ENCODE measurements around the gene CLDN12. TPM values are rescaled to one million over a fixed set of nuclear protein-coding genes. Genes with fewer than 3 reads are reported as not detected.

CLDN12 gene
- total and polyA plus RNA-seq, 2 of the 13 experiments (the other 11 are each of a cell fraction or from before 2014, with no cell fraction given), result 44.1 to 114 TPM

- TF ChIP-seq KMT2B (CRISPR knock-in tag; IDR thresholded peaks at IDR 0.05) (no peak), ZNF703 (CRISPR knock-in tag; IDR thresholded peaks at IDR 0.05; ENCODE audit: borderline replicate concordance) (no peak), MAZ (IDR thresholded peaks at IDR 0.05; ENCODE audit: borderline replicate concordance, low read depth, low read length) (no peak), MAZ (CRISPR knock-in tag; IDR thresholded peaks at IDR 0.05; ENCODE audit: low read depth) (no peak), ZNF562 (CRISPR knock-in tag; IDR thresholded peaks at IDR 0.05; ENCODE audit: borderline replicate concordance) (no peak), ZNF460 (CRISPR knock-in tag; IDR thresholded peaks at IDR 0.05; ENCODE audit: borderline replicate concordance) (no peak), ZNF24 (IDR thresholded peaks at IDR 0.05) (peak; percentile 91), HNRNPK (IDR thresholded peaks at IDR 0.05; ENCODE audit: low read depth, low read length, poor library complexity, severe bottlenecking) (no peak), AGO2 (optimal IDR thresholded peaks at IDR 0.05; ENCODE audit: low read depth, low read length) (no peak), ZNF121 (CRISPR knock-in tag; IDR thresholded peaks at IDR 0.05) (no peak), NR2C2 (CRISPR knock-in tag; IDR thresholded peaks at IDR 0.05; ENCODE audit: borderline replicate concordance) (no peak), ZMYM4 (CRISPR knock-in tag; IDR thresholded peaks at IDR 0.05) (peak; percentile 47; the same call in 1 of the 2 replicates), HNRNPH1 (optimal IDR thresholded peaks at IDR 0.05; ENCODE audit: low read depth, low read length) (no peak), ZNF841 (CRISPR knock-in tag; IDR thresholded peaks at IDR 0.05; ENCODE audit: borderline replicate concordance) (no peak), ZBTB3 (CRISPR knock-in tag; IDR thresholded peaks at IDR 0.05; ENCODE audit: borderline replicate concordance, low read depth) (no peak), IRF2 (CRISPR knock-in tag; IDR thresholded peaks at IDR 0.05) (0 out of 2 replicates have a peak, but pooled peaks have one; percentile 45), PRDM10 (CRISPR knock-in tag; IDR thresholded peaks at IDR 0.05; ENCODE audit: low read depth) (no peak), ZNF720 (CRISPR knock-in tag; IDR thresholded peaks at IDR 0.05) (no peak), HNF4A (CRISPR knock-in tag; IDR thresholded peaks at IDR 0.05) (peak; percentile 81), EP300 (IDR thresholded peaks at IDR 0.05; ENCODE audit: low read depth in 2 of 2, low read length in 2 of 2) (peak in 1 of 2 experiments; percentile 70; a peak in 1 of 4 replicates), EP300 (CRISPR knock-in tag; IDR thresholded peaks at IDR 0.05; ENCODE audit: borderline replicate concordance) (no peak), YEATS2 (CRISPR knock-in tag; IDR thresholded peaks at IDR 0.05; ENCODE audit: borderline replicate concordance) (0 out of 2 replicates have a peak, but pooled peaks have one; percentile 29), SIN3A (IDR thresholded peaks at IDR 0.05; ENCODE audit: borderline replicate concordance, low read depth, low read length) (no peak), SRSF4 (IDR thresholded peaks at IDR 0.05; ENCODE audit: low read depth, low read length, poor library complexity, severe bottlenecking) (no peak), CCAR2 (optimal IDR thresholded peaks at IDR 0.05; ENCODE audit: low read depth, low read length) (no peak), ZNF180 (CRISPR knock-in tag; IDR thresholded peaks at IDR 0.05; ENCODE audit: borderline replicate concordance, low read depth) (no peak), ZNF296 (CRISPR knock-in tag; conservative IDR thresholded peaks at IDR 0.05) (no peak), ZNF343 (CRISPR knock-in tag; IDR thresholded peaks at IDR 0.05) (no peak)
Observed at GRCh38 chr7:90409667-90410066, 6.4 kb downstream of the CLDN12 start (continued).

Measured in HepG2 (cell line).